Fibroblast of the aortic adventitia (primary cell): Measurements from ENCODE around the gene YWHAG. TPM values are rescaled to one million over a fixed set of nuclear protein-coding genes. Genes with fewer than 3 reads are reported as not detected.

Source experiments
- DNase-seq: peaks from one replicate; pipeline ENCODE4 v3.0.0-alpha.2; 2010; ENCODE audit warnings: low read depth
- H3K4me3 ChIP-seq: 2 replicates; pipeline ENCODE4 v1.5.1; 2011; ENCODE audit warnings: low read depth, mild to moderate bottlenecking, control low read depth, low read length, moderate library complexity
- CTCF ChIP-seq: IDR thresholded peaks from 2 replicates; pipeline ENCODE4 v1.5.1; 2011; ENCODE audit warnings: mild to moderate bottlenecking, low read length, control low read depth, inconsistent platforms; ENCODE audit not compliant: insufficient read depth
- total RNA-seq: library from RNA; depleted of rRNA; stranded (reverse); fragments of >200 nt; gene quantifications from 2 replicates; pipeline ENCODE4 v1.2.3, GENCODE V29; 2012; ENCODE audit warnings: low replicate concordance

YWHAG gene
- total RNA-seq, 1 donor = 115 TPM

DNA sequence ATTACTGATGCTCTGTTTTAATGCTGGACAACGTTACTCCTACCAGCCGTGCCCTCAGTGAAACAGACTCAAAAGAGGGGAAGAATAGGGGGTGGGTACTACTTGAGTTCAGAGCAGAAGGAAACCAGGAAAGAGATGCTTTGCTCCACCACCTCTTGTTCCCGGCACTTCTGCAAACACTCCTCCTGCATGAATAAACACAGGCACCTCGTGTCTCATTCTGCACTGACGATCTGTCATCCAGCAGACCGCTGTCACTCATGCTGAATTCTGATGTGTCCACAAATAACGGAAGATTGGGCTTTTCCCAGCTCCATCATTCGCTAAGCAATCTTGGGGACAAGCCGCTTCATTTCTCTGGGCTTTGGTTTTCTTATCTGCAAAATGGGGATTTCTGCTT, 26.7 kb downstream of the YWHAG start:
- no peak overlapping the region for H3K4me3 ChIP-seq
- no peak for TF ChIP-seq CTCF
- DNase-seq = no peak

DNA sequence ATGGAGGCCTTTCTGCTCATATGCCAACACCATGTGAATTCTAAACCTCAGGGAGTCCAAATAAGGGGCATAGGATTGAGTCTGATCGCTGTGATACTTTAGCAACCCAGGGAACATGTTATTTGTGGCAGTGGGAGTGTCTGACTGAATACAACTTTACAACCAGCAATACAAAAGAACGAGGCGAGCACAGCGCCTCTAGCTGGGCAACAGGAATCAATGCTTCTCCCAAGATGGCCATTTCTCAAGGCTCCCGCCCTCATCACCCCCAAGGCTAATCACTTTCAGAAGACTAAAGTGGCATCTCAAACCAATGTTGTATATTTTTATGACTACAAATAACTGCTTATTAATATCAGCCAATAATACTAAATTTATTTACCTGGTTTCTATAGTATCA, 28.1 kb downstream of the YWHAG start:
- no peak overlapping the region for H3K4me3 ChIP-seq
- DNase-seq = no peak
- TF ChIP-seq CTCF = no peak

- no peak for TF ChIP-seq CTCF
- no peak overlapping the region for H3K4me3 ChIP-seq
- DNase-seq = no peak
Measured at GRCh38 chr7:76330261-76330660, 28.5 kb downstream of the YWHAG start.

GRCh38 chr7:76329479-76329878, 29.3 kb downstream of the YWHAG start:
- no peak for DNase-seq
- H3K4me3 ChIP-seq = no peak overlapping the region
- no peak for TF ChIP-seq CTCF

DNA sequence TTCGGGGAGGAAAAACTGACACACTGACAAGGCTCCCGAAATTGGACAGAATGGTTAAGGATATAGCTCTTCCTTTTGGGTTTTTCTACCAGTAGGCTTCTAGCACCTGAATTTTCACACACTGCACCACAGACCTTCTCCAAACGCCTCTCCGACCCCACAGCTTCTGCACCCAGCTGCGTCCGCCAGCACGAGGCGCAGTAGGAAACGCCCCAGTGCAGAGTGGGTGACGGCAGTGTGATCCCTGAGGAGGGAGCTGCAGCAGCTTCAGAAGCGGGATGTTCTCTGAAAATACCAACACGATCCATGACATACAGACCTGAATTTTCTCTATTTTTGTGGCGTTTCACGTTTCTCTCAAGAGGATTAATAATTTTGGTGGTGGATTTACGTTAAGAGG, 30.4 kb downstream of the YWHAG start:
- no peak for DNase-seq
- TF ChIP-seq CTCF = no peak
- H3K4me3 ChIP-seq = no peak overlapping the region

DNA sequence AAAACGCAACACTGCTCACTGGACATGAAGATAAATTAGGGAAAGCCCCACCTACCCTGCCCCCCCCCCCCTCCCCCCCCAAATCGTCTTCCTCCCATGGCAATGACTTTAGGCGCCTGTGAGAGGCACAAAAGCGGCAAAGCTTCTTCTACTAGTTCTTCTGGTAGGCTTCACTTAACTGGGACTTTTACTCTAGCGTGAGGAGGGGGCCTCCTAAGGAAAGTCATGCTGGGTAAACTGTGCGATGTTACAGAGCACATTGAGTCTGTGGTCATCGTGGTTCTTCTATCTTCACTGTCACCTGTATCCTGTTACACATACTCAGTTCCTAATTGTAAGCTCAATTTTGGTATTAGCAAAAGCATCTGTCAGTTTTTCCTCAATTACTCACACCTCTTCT, 31.2 kb downstream of the YWHAG start:
- H3K4me3 ChIP-seq = no peak overlapping the region
- no peak for TF ChIP-seq CTCF
- DNase-seq = no peak

DNA sequence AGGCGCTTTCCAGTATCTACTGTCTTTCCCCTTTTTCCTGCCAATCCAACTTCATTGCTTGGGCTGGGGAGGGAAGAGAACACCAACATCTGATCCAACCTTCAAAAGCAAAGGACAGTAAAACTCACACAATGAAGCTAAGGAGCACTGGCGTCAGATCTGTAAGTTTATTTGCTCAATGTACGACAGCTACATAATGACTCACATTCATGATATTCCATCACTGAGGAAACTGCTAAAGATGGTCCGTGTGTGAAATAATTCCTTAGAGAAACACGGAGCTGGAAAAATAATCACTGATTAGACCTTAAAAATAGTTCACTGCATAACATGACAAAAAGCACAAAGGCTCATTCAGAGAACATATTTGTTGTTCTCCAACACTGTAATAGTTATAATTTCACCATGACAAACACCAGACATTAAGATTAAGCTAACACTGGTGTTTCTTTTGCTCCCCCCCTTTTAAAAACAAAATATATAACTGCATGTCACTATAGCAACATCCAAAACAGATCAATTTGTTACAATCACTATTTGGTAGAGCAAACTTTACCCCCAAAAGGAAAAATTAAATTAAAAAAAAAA, 32.1 kb downstream of the YWHAG start:
- peak; percentile 73 for DNase-seq
- no peak overlapping the region for H3K4me3 ChIP-seq
- TF ChIP-seq CTCF = no peak
